Adrenal gland (tissue), 5 donors: Measurements from ENCODE around the gene TSHR.

Experiments
- POLR2A ChIP-seq, 2 donors: fragments of 450-650 bp; IDR thresholded peaks; one replicate each; pipeline ENCODE4 v1.6.1; 2017; ENCODE audit warnings: antibody characterized with exemption in 2 of 2, mild to moderate bottlenecking in 2 of 2, moderate library complexity in 1 of 2
- TF ChIP-seq, protein P1 (sequence below), 6 experiments: fragments of 450-650 bp in 4 of 6; fragments of 200-600 bp in 2 of 6; sonication (generic) in 1 of 6; IDR thresholded peaks; 1 replicate in 5 of 6; 2 replicates in 1 of 6; pipeline versions ENCODE4 v1.5.1 to v1.8.0; 2016 to 2021; ENCODE audit warnings: antibody characterized with exemption in 6 of 6, mild to moderate bottlenecking in 2 of 6, moderate library complexity in 1 of 6
- donor health status: DM: no; HTN: no; CAD: no.

DNA sequence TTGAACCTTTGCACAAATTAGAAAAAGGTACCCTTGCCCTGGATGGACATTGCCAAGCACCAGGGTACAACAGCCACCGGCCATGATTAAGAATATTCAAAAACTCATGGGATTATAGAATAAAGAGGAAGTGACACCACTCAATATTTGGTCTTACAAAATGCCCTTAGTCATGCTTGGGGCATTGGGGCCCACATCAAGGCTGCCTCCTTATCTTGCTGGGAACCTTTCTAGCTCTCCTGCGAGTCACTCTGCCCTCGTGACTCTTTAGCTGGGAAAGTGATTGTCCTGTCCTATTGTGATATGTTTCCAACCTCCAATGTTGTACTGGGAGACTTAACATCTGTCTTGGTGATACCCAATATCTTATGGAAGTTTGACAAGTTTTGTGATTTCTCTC, 207.5 kb downstream of the TSHR start:
- TF ChIP-seq, protein P1, sequence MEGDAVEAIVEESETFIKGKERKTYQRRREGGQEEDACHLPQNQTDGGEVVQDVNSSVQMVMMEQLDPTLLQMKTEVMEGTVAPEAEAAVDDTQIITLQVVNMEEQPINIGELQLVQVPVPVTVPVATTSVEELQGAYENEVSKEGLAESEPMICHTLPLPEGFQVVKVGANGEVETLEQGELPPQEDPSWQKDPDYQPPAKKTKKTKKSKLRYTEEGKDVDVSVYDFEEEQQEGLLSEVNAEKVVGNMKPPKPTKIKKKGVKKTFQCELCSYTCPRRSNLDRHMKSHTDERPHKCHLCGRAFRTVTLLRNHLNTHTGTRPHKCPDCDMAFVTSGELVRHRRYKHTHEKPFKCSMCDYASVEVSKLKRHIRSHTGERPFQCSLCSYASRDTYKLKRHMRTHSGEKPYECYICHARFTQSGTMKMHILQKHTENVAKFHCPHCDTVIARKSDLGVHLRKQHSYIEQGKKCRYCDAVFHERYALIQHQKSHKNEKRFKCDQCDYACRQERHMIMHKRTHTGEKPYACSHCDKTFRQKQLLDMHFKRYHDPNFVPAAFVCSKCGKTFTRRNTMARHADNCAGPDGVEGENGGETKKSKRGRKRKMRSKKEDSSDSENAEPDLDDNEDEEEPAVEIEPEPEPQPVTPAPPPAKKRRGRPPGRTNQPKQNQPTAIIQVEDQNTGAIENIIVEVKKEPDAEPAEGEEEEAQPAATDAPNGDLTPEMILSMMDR (IDR thresholded peaks at IDR 0.05), result no peak
- TF ChIP-seq POLR2A (IDR thresholded peaks at IDR 0.05), result no peak
